Measurements from ENCODE around the gene ENTPD2. TPM values are rescaled to one million over a fixed set of nuclear protein-coding genes. Genes with fewer than 3 reads are reported as not detected.

Gene ENTPD2
- total and polyA plus RNA-seq, 9 of the 15 experiments (the other 6 are each of a cell fraction or from before 2014, with no cell fraction given) = 0.04 to 0.60 (median 0.14) TPM; not detected in 4

DNA sequence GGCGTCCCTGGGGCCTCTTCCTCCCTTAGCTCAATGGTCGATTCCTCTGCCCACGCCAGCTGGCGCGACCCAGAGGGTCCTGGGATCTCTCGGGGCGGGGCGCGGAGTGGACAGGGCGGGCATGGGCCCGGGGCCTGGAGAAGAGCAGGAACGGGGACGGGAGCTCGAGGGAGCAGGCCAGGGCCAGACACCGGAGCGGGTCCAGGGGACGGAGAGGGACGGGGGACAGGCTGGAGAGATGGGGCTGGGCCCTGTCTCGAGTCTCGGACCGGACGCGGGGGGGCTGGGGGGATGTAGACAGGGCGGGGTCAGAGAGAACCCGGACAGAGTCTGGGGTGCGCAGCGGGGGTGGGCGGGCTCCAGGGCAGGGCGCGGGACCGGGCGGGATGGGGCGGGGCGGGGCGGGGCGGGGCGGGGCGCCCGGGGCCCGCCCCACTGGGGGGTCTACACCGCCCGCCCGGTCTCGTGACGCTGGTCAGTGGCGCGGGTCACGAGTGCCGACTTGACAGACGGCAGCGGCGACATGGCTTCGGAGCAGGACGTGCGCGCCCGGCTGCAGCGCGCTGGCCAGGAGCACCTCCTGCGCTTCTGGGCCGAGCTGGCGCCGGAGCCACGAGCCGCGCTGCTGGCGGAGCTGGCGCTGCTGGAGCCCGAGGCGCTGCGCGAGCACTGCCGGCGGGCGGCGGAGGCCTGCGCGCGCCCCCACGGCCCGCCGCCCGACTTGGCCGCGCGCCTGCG, 23.3 kb upstream of the ENTPD2 start, which contains the start of gene UAP1L1 (continued):
- TF ChIP-seq MNT (conservative IDR thresholded peaks at IDR 0.05) (no peak), ZNF165 (CRISPR knock-in tag; IDR thresholded peaks at IDR 0.05; ENCODE audit: borderline replicate concordance) (no peak), MED1 (CRISPR knock-in tag; IDR thresholded peaks at IDR 0.05; ENCODE audit: borderline replicate concordance) (no peak), IRF1 (CRISPR knock-in tag; IDR thresholded peaks at IDR 0.05; ENCODE audit: borderline replicate concordance) (no peak), YBX1 (IDR thresholded peaks at IDR 0.05) (no peak), ZKSCAN3 (CRISPR knock-in tag; IDR thresholded peaks at IDR 0.05) (no peak), ETS2 (tag; IDR thresholded peaks at IDR 0.05; ENCODE audit: borderline replicate concordance, poor library complexity, severe bottlenecking) (no peak), GABPA (tag; conservative IDR thresholded peaks at IDR 0.05; ENCODE audit: low read depth) (no peak), SLC30A9 (CRISPR knock-in tag; IDR thresholded peaks at IDR 0.05) (no peak), KDM2B (CRISPR knock-in tag; IDR thresholded peaks at IDR 0.05) (no peak), NFIX (CRISPR knock-in tag; IDR thresholded peaks at IDR 0.05; ENCODE audit: low read depth) (no peak), DIDO1 (tag; IDR thresholded peaks at IDR 0.05; ENCODE audit: low read depth) (no peak), ZFPM2 (CRISPR knock-in tag; IDR thresholded peaks at IDR 0.05) (no peak)
- TF ChIP-seq, protein P1, sequence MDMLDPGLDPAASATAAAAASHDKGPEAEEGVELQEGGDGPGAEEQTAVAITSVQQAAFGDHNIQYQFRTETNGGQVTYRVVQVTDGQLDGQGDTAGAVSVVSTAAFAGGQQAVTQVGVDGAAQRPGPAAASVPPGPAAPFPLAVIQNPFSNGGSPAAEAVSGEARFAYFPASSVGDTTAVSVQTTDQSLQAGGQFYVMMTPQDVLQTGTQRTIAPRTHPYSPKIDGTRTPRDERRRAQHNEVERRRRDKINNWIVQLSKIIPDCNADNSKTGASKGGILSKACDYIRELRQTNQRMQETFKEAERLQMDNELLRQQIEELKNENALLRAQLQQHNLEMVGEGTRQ (CRISPR knock-in tag; IDR thresholded peaks at IDR 0.05) = 0 out of 2 replicates have a peak, but pooled peaks have one; percentile 28
- TF ChIP-seq, protein P2, sequence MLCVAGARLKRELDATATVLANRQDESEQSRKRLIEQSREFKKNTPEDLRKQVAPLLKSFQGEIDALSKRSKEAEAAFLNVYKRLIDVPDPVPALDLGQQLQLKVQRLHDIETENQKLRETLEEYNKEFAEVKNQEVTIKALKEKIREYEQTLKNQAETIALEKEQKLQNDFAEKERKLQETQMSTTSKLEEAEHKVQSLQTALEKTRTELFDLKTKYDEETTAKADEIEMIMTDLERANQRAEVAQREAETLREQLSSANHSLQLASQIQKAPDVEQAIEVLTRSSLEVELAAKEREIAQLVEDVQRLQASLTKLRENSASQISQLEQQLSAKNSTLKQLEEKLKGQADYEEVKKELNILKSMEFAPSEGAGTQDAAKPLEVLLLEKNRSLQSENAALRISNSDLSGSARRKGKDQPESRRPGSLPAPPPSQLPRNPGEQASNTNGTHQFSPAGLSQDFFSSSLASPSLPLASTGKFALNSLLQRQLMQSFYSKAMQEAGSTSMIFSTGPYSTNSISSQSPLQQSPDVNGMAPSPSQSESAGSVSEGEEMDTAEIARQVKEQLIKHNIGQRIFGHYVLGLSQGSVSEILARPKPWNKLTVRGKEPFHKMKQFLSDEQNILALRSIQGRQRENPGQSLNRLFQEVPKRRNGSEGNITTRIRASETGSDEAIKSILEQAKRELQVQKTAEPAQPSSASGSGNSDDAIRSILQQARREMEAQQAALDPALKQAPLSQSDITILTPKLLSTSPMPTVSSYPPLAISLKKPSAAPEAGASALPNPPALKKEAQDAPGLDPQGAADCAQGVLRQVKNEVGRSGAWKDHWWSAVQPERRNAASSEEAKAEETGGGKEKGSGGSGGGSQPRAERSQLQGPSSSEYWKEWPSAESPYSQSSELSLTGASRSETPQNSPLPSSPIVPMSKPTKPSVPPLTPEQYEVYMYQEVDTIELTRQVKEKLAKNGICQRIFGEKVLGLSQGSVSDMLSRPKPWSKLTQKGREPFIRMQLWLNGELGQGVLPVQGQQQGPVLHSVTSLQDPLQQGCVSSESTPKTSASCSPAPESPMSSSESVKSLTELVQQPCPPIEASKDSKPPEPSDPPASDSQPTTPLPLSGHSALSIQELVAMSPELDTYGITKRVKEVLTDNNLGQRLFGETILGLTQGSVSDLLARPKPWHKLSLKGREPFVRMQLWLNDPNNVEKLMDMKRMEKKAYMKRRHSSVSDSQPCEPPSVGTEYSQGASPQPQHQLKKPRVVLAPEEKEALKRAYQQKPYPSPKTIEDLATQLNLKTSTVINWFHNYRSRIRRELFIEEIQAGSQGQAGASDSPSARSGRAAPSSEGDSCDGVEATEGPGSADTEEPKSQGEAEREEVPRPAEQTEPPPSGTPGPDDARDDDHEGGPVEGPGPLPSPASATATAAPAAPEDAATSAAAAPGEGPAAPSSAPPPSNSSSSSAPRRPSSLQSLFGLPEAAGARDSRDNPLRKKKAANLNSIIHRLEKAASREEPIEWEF (CRISPR knock-in tag; IDR thresholded peaks at IDR 0.05) = no peak
- TF ChIP-seq, protein P3, sequence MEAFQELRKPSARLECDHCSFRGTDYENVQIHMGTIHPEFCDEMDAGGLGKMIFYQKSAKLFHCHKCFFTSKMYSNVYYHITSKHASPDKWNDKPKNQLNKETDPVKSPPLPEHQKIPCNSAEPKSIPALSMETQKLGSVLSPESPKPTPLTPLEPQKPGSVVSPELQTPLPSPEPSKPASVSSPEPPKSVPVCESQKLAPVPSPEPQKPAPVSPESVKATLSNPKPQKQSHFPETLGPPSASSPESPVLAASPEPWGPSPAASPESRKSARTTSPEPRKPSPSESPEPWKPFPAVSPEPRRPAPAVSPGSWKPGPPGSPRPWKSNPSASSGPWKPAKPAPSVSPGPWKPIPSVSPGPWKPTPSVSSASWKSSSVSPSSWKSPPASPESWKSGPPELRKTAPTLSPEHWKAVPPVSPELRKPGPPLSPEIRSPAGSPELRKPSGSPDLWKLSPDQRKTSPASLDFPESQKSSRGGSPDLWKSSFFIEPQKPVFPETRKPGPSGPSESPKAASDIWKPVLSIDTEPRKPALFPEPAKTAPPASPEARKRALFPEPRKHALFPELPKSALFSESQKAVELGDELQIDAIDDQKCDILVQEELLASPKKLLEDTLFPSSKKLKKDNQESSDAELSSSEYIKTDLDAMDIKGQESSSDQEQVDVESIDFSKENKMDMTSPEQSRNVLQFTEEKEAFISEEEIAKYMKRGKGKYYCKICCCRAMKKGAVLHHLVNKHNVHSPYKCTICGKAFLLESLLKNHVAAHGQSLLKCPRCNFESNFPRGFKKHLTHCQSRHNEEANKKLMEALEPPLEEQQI (IDR thresholded peaks at IDR 0.05) = no peak

All from K562 (cell line).